Ammon's horn (tissue), 1 donor: ENCODE results near the gene RNF220.

Experiments
- DNase-seq: peaks from one replicate; pipeline ENCODE4 v3.0.0-alpha.2; 2016; ENCODE audit warnings: low spot score

RNF220 gene

DNA sequence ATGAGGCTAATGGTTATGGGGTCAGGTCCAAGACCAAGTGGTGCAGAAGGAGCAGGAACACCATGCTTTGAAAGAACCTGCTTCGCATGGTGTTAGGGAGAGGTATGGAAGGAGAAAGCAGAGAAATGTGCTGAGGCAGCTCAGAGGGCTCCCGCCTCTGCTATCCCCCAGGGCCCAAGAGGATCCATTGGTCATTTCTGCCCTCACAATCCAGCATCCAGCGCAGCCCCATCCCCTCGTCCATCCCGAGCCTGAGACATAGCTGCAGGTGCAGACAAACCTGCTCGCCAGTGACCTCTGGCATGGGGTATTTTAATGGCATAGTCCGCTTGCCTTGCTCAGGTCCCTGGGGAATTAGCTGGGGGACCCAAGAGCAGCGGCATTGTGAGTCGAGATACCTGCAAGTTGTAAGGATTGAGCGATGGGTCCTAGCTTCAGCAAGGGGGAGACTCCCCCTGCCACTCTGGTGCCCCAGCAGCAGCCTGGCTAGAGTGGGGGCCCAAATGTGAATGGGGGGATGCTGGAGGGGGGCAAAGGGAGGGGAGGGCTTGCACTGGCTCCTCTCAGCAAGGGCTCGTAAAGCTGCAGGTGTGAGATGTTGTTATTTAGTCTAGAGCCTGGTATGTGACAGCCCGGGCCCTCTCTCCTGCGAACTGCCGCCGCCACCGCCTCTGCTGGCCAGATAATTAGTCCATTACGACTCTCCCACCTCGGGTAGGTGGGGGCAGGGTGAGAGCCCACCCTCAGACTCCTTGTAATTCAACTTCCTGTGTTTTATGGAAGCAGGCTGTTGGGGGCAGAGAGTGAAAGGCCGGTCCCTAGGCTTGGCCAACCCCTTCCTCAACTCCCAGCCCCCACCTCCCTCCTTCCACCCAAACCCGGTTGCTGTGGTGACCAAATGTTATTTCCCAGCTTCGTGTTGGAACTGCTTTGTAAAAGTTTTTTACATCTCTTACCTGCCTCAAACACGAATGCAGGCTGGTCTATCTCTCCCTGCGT lies 118.8 kb downstream of the RNF220 start:
- DNase-seq = no peak

DNA sequence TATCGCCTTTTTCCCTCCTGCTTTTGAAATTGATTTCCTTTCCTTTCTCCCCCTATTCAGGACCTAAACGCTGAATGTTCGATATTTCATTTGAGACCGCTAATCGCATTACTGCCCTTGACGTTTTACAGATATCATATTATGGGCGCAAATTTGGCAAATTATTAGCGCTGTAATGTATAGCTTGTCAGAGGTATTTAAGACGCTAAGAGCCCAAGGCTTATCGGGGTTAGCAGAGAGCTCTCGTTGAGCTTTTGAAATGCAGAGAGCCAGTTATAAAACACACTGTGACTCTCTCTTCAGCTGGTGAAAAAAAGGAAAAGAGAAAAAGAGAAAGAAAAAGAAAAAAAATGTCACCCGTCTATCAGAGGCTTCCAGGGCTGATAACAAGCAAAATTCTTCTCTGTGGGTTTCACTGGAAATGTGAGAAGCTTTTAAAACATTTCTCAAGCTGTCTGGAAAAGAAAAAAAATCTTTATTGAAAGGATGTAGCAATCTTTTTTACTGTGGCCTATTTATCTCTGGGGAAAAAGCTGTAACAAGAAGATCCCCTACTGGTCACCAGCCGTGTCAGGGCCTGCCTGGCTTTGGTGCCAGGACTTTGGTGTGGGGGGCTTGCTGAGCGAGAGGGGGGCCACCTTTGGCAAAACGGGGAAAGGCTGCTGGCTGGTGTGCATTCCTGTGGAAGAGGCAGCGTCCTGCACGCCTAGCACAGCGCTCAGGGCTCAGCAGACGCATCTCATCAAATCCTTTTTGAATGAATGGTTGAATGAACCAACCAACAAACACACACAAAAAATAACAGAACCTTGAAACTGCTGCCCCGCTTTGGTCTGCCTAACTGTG lies 119.8 kb downstream of the RNF220 start:
- no peak for DNase-seq

DNA sequence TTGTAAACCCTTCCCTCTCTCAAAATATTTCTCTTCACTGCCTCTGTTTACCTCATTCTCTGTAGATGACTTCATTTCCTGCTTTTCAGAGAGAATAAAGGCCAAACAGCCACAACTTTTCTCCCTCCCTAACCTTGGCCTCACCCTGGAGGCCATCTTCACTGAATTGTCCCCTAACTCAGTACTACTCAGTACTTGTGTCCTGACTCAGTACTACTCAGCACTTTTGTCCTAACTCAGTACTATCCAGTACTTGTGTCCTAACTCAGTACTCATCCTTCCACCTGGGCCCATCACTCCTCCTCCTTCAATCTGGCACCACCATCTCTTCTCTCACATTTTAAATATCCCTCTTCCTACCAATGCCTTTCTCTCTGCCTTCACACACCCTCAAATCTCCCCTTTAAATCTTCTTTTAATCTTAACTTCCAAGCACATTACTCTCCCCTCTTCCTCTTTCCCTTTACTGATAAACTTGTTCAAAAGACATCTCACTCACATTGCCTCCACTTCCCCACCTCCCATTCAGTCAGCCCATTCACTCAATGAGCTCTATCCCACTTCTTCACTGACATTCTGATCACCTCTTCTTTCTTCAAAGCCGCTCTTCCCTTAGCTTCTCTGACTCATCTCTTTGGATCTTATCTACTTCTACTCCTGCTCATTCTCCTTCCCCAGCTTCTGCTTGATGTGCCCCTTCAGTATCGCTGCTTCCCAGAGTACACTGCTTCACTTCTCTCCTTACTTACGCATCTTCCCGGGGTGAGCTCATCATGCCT lies 121.4 kb downstream of the RNF220 start:
- no peak for DNase-seq

DNA sequence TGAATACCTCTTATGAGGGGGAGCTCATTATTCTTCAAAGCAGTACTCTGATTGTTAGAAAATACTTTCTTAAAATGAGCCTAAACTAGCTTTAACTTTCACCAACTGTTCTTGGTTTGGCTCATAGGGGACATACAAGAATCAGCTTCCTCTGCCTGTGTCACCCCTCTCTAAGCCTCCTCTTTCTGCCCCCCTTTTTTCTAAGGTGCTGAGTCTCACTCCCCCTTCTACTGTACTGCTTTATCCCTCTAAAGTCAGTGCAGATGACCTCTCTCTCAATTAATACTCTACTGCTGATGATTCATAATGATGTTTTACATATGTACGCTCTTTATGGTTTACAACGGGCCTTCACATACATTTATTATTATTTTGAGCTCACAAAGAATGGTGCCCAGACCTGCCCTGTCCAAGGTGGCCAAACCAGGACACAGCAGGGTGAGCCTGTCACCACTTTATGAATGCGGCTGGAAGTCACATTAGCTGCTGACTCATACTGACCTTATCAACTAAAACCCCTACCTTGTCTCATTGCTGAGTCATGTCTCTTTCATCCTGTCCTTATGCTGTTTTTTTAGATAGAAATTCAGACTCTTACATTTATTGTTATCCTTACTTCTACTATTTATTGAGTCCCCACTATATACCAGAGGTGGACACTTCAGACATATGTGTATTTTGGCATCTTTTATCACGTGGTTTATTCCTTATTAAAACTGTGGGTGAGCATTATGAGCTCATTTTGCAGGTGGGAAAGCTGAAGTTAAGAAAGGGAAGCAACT lies 126.9 kb downstream of the RNF220 start:
- no peak for DNase-seq

DNA sequence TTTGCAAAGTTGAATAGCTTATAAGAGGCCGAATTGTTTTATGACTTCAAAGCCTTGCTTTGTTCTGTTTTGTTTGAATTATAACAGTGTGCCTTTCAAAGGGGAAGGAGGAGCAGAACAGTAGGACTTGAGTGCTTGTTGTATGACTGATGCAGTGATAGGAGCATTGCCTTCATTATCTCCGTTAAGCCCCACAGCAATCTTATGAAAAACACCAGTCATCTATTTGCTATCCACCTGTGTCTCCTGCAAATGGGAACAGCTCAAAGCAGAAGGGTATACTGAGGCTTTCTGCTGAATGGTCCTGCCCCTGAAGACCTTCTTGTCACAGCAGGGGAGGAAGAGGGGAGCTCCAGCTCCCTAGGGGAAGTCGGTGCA lies 127.5 kb downstream of the RNF220 start:
- DNase-seq = peak; percentile 83

DNA sequence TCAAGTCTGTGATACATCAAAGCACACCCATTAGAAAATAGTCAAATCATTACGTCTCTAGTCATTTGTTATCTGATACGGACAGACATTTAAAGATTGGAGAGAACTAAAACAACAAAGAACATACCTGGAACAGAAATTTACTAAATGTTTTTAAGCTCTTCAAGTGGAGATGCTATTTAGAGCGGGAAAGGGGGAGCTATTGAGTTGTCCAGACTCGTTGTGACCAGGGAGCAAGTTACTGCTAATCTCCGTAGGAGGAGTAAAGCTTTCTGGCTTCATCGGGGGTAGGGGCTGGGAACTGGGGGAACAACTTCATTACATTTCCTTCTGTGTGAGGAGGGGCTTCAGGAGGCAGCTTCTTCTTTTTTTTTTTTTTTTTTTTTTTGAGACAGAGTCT lies 129.7 kb downstream of the RNF220 start:
- DNase-seq = no peak

DNA sequence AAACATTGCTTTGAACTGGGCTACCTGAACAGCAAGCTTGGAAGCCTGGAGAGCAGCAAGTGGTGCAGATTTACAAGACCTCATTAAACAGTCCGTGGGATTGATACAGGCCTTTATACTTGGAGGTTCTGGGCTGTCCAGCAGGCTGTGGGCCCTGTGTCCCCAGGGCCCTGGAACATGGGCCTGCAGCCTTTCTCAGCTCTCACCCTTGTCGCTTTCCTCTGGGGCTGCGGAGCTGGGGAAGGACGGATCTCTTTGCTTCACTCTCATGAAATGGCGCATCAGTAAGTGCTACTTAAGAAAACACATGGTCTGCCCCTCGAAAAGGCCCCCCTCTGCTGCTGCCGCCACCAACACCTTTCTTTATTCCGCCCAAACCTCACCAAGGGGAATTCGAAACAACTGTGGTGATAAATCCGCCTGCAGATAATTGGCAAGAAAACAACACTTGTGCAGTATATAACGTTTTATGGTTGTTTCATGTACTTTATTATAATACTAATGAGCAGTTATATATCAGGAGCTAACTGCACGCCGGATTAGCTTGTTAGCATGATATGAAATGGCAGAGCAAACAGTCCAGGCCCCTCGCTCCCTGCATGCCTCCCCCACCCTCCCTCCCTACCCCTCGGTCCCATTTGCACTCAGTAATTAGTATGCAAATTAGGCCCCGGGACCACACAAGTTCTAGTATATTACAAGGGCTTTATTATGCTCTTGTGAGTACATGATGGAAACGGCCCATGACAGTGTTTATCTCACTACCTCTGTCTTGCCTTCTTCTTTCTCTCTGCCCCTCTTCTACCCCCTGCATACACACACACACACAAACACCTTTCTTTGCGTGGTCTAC lies 131.5 kb downstream of the RNF220 start:
- DNase-seq = no peak

DNA sequence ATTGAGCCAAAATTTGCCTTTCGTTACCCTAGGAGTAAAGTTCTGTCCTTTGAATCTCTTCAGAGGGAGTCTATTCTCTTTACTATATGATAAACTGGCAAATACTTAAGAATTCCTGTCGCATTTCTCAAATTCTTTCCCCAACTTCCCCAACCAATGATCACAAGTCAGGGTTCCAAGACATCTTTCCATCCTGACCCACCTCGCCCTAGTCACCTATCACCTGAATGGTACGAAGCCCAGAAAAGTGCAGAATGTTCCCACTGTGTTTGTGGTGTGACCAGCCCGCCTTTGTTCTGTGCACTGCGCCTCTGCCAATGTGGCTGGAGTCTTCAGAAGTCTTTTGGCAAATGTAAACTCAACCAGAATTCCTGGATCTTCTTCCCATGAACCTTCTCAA lies 132.5 kb downstream of the RNF220 start:
- no peak for DNase-seq

DNA sequence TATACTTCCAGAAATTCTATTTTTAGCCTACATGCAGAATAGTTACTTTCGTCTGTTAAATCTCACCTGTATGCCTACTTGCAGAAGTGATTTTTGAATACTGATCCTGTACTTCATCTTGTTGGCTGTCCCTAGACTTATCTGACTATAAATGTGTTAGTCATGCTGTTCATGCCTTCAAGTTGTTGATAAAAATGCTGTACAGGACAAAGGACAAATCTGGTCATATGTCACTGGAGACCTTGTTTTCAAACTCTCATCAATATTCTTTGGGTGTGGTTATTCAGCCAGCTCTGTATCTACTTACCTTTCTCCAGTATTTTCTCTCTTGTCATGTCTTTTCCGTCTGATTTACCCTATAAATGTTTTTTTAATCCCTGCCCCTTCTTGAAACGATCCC lies 132.9 kb downstream of the RNF220 start:
- no peak for DNase-seq

DNA sequence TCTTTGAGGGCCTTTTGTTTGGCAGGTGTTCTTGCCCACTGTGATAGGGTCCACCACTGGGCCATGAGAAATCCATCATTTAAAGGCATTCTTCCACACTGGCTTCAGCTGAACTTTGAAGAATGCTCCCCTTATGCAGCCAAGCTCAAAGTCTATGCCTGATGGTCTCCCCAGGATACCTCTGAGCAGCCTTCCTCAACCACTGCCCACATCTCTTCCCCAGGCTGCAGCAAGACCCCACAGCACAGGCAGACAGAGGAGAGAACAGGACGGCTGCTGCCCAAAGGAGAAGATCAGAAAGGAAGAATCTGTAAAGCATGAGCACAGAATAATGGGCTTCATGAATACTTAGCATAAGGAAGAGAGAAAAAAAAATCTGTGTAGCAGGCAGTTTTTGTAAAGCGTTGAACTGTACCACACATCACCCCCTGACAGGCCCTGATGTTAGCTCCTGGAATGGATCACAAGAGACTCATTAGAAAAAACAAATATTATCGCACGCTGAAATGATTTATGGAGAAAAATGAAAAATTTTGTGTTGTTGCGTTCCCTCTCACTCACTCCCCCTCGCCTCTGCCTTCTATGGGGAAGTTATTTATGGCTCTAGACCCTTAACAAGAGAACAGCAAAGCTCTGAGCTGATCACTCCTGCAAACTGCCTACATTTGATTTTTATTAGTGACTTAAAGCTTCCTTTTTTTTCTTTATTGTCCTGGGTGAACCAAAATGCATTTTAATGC lies 135.1 kb downstream of the RNF220 start:
- DNase-seq = no peak

DNA sequence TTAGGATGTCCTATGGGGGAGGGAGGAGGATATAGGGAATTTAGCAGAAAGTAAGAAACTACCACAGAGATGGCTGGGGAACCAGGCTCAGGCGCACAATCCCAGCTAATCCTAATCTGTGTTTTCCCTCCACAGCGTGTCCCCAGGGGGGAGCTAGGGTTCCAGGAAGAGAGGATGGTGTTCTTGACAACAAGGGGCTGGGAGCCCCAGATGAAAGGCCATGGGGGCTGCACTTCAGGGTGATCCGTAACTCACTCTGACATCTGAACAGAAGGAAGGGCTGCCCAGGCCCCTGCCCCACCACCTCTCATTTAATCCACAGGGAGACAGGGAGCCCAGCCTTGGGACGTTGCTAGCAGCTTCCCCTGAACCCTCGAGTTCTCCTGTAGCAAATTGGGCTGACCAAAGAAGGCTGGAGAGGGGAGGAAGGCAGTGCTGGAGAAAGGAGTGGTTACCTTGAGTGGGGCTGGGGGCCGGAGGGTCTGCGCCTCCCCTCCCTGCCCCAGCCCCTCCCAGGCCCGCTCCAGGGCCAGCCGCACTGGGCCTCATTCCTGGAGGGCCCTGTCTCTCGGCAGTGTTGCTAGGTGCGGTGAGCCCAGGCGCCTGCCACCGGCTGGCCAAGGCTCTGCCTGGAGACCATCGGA lies 137.5 kb downstream of the RNF220 start:
- DNase-seq = no peak

DNA sequence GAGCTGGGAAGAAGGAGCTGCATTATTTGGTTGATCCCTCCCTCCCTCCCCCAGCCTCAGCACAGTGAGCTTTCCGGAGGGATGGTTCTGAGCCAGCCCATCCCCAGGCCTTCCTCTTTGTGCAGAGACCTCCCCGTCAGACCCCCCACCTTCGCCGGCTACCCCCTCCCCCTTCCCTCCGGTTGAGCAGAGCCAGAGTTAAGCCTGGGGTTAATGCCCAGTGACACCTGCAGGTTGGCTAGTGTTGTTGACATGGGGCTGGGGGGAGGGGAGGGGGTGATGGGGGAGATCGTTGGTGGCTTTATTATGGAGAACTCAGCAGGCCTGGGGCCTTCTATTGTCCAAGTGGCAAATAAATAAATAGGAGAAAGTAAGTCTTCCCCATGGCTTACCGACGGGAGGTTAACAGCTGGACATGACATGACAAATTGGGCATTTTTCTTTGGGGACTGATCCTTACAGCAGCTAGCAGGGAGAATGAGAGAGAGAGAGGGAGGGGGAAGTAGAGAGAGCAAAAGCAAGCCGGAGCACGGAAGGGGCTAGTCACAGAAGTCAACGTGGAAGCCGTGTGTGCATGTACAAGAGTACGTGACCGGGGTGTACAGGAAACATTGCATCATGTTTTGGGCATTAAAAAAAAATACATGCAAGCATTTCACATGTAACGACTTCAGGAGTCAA lies 138.1 kb downstream of the RNF220 start:
- peak; percentile 62 for DNase-seq

DNA sequence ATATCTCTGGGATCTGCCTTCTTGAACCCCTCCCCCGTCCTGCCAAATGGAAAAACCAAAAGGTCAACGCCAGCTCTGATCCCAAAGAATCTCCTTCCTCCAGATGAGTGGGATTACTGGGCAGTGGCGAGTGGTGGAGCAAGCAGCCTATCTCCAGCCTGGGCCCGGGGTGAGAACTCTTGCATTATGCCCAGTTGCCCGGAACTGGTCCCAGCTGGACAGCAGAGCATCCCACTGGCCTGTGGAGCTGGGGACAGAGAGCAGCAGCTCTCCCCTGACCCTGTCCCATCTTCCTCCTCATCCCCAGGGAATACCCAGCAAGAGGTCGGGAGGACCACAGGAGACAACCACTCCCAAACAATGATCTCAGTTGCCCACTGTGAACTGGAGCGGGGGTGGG lies 138.7 kb downstream of the RNF220 start:
- no peak for DNase-seq

DNA sequence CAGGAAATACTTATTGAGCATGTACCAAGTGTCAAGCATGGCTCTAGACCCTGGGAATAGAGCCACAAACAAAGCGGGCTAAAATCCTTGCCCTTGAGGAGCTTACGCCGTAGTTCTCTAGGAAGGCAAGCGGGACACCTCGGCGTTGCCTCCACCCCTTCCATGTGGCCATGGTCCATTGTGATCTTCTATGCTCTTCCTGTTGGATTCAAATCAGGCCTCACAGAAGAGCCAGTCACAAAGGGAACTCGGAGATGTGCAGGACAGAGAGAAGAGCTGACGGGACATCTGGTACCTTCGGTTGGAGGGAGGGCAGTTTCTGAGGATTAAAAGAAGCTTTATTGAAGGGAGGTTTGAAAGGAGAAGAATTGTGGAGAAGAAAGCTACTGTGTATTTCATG lies 139.9 kb downstream of the RNF220 start:
- peak; percentile 55 for DNase-seq

DNA sequence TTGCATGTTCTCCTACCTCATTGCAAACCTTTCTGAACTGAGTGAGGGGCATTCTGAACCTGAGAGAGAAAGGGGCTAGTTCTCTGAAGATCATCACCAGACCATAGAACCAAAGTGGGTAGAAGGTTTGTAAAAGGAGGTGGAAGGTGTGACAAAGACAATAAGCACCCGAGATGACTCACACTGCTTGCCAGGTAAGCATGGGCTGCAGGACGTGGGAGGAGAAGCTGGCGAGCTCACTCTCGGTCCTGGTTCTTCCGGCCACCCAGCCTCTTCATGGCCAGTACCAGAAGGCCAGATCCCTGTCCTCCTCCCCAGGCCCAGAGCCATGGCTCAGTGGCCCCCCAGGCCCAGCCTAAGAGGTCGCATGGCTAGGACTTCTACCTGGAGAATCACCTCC lies 140.9 kb downstream of the RNF220 start:
- no peak for DNase-seq

DNA sequence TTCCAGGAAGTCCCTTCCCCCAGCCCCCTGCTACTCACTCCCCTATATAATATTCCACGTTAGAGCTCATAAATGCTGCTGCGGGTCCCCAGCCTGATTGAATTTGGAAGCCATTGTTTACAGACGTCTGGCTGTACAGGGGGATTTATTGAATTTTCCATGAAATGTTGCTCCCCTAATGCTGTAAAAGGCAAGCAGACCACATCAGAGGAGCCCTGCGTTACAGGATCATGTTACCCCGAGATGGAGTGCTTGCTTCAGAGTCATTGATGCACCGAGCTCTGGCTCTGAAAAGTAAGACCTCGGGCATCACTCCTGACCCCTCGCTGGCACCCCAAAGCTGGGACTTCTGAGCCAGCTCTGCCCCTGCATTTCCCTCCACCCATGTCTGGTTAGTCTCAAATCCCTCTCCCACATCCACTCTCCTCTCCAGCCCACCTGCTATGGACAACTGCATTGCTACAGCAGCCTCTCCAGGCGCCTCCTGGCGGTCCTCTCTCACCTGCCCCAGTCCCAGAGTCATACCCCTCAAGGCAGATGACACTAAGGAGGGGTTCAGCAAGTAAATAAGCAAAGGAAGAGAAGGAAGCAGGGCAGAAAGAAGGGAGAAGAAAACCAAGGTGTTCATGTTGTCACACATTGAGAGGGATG lies 141.5 kb downstream of the RNF220 start:
- no peak for DNase-seq

DNA sequence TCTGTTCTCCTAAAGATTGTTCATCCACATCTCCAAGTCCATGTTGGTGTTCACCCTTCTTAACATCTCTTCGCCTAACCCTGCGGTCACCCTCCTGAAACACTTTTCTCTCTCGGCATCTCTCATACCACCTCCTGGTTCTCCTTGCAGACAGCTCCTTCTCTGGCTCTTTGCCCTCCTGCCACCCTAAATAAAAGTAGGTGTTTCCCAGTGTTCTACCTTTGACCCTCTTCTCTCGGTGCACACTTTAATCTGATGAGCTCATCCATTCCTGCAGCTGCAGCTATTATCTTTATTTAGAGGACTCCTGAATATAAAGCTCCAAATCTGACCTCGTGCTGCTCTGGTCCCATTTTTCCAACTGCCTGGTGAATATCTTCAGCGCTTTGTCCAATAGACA lies 142.3 kb downstream of the RNF220 start:
- DNase-seq = no peak

DNA sequence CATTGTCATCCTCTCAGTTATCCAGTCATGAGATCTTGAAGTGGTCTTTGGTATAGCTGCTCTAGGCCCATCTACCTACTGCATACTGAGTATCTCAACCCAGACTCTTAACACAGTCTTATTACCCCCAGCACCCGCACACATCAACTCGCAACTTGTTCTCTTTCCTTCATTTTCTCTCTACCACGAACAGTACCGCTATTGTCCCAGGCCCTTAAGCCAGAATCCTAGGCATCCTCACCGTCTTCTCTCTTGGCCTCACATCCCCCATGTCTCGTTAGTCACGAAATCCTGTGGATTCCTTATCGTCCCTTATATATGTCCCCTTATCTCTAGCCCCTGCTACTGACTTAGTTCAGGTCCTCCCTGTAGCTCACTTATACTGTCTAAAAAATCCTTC lies 142.8 kb downstream of the RNF220 start:
- DNase-seq = no peak
